ENCODE results near the gene PTPRT. TPM values are rescaled to one million over a fixed set of nuclear protein-coding genes. Genes with fewer than 3 reads are reported as not detected.

The PTPRT gene
- total RNA-seq, 1 donor from 2014 or later: 0.11 TPM

- ATAC-seq (ENCODE audit: poor library complexity): no peak
Measured at GRCh38 chr20:43046966-43047365, 142.7 kb downstream of the PTPRT start.

DNA sequence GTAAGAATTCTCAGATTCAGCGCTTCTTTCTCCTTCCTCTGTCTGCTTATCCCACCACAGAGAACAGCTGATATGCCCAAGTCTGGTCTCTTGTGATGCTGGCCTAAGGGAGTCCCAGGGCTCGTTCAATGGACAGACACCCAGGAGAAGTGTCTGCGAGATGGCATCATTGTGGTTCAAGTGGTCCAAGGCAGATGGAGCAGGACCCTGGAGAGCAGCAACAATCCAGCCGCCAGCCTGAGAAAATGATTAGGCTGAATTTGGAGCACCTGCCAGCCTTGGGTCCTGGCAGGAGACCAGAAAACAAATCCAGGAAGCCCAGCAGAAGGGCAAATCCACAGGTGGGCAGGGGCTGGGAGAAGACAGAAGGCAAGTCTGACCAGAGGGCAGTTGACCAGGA lies 145.8 kb downstream of the PTPRT start:
- intact Hi-C loops (cut with DNase I): no loop called here
- ATAC-seq (ENCODE audit: poor library complexity): no peak
- DNase-seq: no peak

More at GRCh38 chr20:43046966-43047365, 142.7 kb downstream of the PTPRT start:
- intact Hi-C loops (cut with DNase I): no loop called here
- no peak for DNase-seq

DNA sequence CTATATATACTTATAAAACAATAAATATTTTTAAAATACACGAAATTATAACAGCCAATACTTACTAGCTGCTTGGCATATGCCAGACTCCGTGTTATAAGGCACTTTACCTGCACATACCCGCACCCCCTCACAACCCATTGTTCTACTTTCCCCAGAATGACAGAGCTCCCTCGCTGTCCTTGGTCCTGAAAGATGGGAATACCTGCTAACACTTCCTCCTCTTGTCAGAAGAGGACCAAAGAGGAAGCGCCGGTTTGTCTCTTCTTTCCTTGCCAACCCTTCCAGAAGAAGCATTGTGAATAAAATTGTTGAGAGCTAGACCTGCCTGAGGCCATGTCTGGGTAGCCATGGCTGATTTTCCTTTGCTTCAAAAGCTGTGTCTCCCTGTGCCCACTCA lies 149.3 kb downstream of the PTPRT start:
- ATAC-seq (ENCODE audit: poor library complexity) (no peak), DNase-seq (no peak)
- intact Hi-C loops (cut with DNase I): no loop called here

DNA sequence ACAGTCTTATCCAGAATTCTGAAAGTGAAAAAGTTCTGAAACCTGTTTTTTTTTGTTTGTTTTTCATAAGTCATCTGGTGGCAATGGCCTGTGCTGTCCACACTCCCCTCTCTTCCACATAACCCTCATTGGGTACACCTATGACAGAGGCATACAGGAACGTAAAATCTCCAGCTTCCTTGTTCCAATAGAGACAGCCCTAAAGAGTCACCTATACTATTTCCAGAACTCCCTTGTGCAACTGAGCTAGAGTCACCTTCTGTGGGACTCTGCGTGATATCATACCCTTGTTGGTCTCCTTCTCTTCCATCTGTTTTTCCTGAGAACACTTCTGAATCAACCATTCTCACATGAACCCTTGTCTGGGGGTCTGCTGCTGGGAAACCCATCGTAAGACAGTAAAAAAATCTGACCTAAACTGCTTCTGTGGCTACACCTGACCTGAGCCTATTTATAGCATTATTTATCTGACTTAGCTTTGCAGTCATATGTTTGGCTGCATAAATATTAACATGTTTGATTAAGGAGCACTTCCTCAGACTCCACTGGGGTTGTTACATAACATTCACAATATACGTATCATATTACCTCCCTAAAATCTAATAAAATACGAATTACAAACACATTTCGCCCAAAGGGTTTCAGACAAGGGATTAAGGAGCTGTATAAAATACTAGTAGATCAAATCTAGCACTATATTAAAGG lies 151.9 kb downstream of the PTPRT start:
- intact Hi-C loops (cut with DNase I): no loop called here
- DNase-seq: no peak
- ATAC-seq (ENCODE audit: poor library complexity): no peak

GRCh38 chr20:43034981-43035724 lies 154.6 kb downstream of the PTPRT start:
- intact Hi-C loops (cut with DNase I): no loop called here
- DNase-seq: no peak
- no peak for ATAC-seq (ENCODE audit: poor library complexity)

- DNase-seq (no peak), ATAC-seq (ENCODE audit: poor library complexity) (no peak)
- intact Hi-C loops (cut with DNase I): no loop called here
Measured at GRCh38 chr20:43032459-43032858, 157.2 kb downstream of the PTPRT start.

GRCh38 chr20:43029176-43029575 lies 160.5 kb downstream of the PTPRT start:
- ATAC-seq (ENCODE audit: poor library complexity) (no peak), DNase-seq (no peak)
- intact Hi-C loops (cut with DNase I): no loop called here

DNA sequence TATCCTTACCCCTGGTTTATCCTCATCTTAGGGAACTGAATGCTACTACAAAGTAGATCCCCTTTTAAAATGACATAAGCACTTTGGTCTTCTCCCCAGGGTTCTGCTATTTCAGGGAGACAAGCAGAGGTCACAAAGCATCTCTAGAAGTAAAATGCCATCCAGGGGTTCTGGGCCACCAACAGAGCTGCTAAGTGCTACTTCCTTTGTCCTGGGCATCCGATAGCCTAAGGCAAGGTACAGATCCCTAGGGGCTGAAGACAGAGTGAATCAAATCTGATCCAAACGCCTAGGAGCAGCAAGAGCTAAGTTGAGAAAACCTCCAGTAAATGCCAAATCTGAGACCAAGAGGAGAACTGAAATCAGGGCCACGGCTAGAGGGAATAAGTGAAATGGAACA lies 161.2 kb downstream of the PTPRT start:
- DNase-seq: no peak
- no peak for ATAC-seq (ENCODE audit: poor library complexity)
- intact Hi-C loops (cut with DNase I): no loop called here

GRCh38 chr20:43023836-43024235 lies 165.9 kb downstream of the PTPRT start:
- intact Hi-C loops (cut with DNase I): no loop called here
- ATAC-seq (ENCODE audit: poor library complexity) (no peak), DNase-seq (no peak)

DNA sequence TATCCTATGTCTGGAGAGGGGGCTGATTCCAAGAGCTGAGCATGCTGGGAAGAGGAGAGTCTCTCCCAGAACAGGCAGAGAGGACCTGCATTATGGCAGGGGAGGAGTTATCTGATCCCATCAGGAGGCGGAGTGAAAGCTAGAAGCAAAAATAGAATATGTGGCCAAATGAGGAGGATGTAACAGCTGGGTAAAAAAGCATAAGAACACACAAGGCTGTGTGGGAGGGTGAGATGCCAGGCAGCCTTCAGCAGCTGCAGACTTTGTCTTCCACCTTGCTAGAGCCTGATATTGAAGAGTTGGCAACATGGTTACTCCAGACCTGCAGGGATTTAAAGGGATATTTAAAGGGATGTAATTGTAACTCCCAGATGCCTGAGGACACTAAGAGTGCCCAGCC lies 167.1 kb downstream of the PTPRT start:
- intact Hi-C loops (cut with DNase I): no loop called here
- DNase-seq: no peak
- ATAC-seq (ENCODE audit: poor library complexity): no peak

DNA sequence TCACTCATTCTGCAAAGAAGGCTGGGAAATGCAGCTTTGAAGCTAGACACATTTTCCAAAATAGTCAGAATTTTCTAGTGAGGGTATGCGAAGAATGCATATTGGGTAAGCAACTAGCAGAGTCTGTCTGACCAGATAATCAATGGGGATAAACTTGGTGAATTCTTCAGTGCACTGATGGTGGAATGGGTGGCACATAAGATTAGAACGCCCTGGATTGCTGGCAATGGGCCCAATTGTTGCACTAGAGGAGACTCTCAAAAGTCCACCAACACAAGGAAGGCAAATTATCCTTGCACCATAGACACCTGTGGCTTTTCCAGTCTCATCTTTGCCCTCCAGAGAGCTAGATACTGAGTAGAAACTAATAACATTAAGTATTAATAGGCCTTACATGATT lies 167.6 kb downstream of the PTPRT start:
- DNase-seq (no peak), ATAC-seq (ENCODE audit: poor library complexity) (no peak)
- intact Hi-C loops (cut with DNase I): no loop called here

GRCh38 chr20:43017241-43018030 lies 172.3 kb downstream of the PTPRT start:
- no peak for ATAC-seq (ENCODE audit: poor library complexity)
- no peak for DNase-seq
- intact Hi-C loops (cut with DNase I): no loop called here

DNA sequence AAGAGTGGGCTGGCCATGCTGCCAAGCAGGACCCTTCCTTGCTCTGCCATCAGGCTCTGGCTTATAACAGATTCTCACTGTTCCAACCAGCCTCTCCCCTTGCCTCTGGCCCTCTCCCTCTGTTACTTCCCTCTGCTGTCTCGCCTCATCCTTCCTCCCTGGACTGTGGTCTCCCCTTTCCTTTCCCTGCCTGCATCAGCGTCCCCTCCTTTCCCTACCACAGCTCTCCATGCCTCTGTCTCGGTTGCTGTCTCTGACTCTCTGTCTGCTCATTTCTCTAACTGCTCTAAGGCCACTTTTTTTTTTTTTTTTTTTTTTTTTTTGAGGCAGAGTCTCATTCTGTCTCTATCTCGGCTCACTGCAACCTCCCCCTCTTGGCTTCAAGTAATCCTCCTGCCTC lies 173.4 kb downstream of the PTPRT start:
- DNase-seq (no peak), ATAC-seq (ENCODE audit: poor library complexity) (no peak)
- intact Hi-C loops (cut with DNase I): no loop called here

DNA sequence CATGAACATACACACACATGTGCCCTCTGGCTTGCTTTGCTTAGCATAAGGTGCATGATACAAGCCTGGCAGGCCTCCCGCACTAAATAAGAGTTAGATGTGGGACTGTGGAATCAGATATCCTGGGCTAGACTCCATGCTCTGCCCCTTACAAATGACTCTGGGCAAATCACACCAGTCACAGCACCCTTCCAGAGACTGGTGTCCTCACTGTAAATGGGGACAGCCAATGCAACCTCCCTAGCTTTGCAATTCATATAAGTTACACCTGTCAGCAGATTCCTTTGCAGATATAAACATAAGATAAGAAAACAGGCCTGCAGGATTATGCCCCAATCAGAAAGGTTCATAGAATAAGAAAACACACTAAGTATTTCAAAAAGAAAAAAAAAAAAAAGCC lies 174.1 kb downstream of the PTPRT start:
- DNase-seq (no peak), ATAC-seq (ENCODE audit: poor library complexity) (no peak)
- intact Hi-C loops (cut with DNase I): no loop called here

DNA sequence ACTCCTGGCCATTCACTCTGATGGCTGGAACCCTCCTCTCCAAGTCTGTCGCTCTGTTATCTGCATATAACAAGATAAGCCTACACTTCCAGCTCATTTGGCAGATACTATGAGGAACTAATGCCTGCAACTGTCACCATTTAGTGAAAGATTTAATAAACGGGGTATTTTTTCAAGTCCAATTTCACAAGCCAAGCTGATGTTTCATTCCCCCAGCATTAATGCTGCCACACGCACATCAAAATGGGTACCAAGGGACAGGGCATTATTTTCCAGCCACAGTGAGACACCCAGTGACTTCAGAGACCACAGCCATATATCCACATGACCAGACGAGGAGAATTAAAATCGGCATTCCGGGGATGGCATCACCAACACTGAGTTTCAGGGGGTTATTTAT lies 175.5 kb downstream of the PTPRT start:
- DNase-seq: no peak
- intact Hi-C loops (cut with DNase I): no loop called here
- ATAC-seq (ENCODE audit: poor library complexity): no peak

GRCh38 chr20:43011491-43011890 lies 178.2 kb downstream of the PTPRT start:
- intact Hi-C loops (cut with DNase I): no loop called here
- DNase-seq: no peak
- ATAC-seq (ENCODE audit: poor library complexity): no peak

DNA sequence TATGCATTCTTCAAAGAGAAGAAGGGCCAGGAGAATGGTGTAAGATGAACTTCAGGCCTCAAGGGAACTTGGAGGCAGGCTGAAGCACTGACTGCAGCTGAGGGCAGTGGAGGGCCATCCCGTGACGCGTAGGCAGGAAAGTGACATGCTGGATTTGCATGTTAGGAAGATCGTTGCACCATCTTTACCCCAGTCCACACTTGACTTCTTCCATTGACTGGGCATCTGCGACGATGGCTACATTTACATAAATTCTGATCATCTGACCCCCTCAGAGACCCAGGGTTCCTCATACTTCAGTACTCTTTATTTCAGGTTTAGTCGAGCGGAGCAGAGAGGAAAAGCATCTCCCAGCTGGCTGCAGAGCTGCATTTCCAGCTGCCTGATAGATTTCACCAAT lies 180.2 kb downstream of the PTPRT start:
- ATAC-seq (ENCODE audit: poor library complexity): no peak
- intact Hi-C loops (cut with DNase I): no loop called here

GRCh38 chr20:43007525-43007924 lies 182.2 kb downstream of the PTPRT start:
- DNase-seq (no peak), ATAC-seq (ENCODE audit: poor library complexity) (no peak)
- intact Hi-C loops (cut with DNase I): no loop called here

More for the DNA sequence above, 180.2 kb downstream of the PTPRT start:
- DNase-seq: no peak

DNA sequence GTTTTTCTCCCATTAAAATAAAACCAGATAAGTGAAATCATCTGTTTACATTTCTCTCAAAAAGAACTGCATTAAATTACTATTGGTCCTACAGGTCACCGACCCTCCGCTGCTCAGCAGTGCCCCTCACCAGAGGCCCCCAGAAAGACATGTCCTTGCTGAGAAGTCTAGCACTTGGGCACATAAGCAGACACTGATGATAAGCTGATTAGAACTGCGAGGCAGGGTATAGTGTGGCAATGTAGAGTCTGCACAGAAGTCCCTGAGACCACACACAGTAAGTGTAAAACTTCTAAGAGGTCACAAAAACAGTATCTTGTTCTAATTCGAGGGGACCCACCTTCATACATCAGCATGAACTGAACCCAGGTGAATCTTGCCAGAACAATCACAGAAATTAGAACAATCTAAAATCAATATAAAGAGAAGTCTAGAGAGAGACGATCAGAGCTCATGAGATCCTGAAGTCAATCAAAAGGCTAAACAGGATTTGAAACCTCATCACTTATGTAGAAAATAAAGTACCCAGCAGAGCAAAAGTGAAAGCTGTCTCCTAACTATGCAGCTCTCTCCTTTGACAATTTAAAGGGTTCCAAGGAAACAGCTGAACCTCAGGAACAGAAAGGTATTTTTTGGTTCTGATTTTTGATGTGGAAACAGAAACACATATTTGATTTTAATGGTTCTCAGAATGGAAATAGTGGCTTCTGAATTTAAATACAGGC lies 182.9 kb downstream of the PTPRT start:
- DNase-seq (no peak), ATAC-seq (ENCODE audit: poor library complexity) (no peak)
- intact Hi-C loops (cut with DNase I): no loop called here

Data from Right ventricle myocardium superior (tissue), 1 donor.